Omental fat pad (tissue), 4 donors: ENCODE results near the gene SOX5. TPM values are rescaled to one million over a fixed set of nuclear protein-coding genes. Genes with fewer than 3 reads are reported as not detected.

Source experiments
- ATAC-seq: fragments of 150-250 bp; one replicate; pipeline ENCODE4 v1.9.1; 2016; ENCODE audit warnings: mild to moderate bottlenecking, moderate library complexity; ENCODE audit not compliant: low FRiP score
- DNase-seq: peaks from one replicate; pipeline ENCODE4 v3.0.0-alpha.2; 2019; ENCODE audit warnings: low spot score
- total RNA-seq, 4 donors: library from RNA; depleted of rRNA; stranded (reverse); fragments of >200 nt; gene quantifications; one replicate each; pipeline ENCODE4 v1.1.0, GENCODE V29; 2016
- TF ChIP-seq, protein P1 (sequence below), 3 donors: fragments of 450-650 bp; IDR thresholded peaks; one replicate each; pipeline ENCODE4 v1.5.1; 2016 to 2017; ENCODE audit warnings: antibody characterized with exemption in 3 of 3, mild to moderate bottlenecking in 3 of 3, moderate library complexity in 2 of 3

Gene SOX5
- 10 to 100 TPM; 22.1 to 67.6 (median 34.6) TPM for total RNA-seq

DNA sequence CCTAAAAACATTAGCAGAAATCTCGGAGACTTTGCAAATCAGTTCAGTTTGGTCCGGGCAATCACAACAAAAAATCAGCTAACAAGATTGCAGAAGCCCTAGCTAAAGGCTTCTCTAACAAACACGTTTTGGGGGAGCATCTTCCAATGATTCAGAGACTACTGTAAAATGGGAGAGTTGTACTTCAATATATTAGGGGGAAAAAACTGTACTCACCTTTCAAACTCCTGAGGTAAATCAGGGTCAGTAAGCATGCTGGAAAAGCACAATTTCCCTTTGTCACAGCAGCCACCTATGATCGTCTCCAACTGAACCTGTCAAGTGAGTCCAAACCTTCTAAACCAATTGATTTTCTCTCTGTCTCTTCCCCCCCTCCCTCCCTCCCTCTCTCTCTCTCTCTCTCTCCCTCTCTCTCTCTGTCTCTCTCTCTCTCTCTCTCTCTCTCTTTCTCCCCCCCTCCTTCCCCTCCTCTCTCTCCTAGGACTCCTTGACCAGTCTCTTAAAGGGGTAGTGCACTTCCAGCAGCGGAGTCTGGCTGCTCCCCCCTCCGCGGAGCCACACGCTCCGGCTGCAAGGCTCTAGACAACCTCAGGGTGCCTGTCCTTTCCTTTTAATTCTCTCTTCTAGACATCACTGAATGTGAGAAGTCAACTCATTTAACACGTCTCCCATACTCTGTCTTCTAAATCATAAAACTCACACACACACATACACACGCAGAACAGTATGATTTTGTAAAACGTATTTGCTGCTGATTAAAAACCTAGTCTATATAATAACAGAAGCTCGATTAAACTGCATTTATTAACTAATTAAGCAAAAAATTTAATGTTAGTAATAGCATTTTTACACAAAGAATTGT lies at the start of gene SOX5:
TSS of gene SOX5 (minus strand) at position 323 of the 862 bp plus-strand sequence. CDS start at position 254, 69 bp downstream.
- peak; percentile 70 for ATAC-seq
- TF ChIP-seq, protein P1, sequence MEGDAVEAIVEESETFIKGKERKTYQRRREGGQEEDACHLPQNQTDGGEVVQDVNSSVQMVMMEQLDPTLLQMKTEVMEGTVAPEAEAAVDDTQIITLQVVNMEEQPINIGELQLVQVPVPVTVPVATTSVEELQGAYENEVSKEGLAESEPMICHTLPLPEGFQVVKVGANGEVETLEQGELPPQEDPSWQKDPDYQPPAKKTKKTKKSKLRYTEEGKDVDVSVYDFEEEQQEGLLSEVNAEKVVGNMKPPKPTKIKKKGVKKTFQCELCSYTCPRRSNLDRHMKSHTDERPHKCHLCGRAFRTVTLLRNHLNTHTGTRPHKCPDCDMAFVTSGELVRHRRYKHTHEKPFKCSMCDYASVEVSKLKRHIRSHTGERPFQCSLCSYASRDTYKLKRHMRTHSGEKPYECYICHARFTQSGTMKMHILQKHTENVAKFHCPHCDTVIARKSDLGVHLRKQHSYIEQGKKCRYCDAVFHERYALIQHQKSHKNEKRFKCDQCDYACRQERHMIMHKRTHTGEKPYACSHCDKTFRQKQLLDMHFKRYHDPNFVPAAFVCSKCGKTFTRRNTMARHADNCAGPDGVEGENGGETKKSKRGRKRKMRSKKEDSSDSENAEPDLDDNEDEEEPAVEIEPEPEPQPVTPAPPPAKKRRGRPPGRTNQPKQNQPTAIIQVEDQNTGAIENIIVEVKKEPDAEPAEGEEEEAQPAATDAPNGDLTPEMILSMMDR (IDR thresholded peaks at IDR 0.05) = no peak
- DNase-seq = no peak

DNA sequence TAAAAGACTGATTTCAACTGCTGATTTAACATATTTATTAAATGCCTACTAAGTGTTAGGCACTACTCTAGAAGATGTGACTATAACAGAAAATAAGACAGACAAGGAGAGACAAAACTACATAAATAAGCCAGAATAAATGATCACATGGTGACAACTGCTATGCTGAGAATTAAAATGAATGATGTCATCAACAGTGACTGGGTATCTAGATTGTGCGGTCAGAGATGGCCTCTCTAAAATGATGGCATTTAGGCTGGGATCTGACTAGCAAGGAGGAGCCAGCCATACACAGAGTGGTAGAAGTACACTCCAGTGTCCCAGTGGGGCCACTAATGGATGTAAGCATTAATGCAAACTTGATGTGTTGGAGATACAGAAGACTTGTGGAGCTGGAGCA lies 37.6 kb upstream of the SOX5 start:
- no peak for DNase-seq
- ATAC-seq = no peak
- TF ChIP-seq, protein P1 (IDR thresholded peaks at IDR 0.05) = no peak

DNA sequence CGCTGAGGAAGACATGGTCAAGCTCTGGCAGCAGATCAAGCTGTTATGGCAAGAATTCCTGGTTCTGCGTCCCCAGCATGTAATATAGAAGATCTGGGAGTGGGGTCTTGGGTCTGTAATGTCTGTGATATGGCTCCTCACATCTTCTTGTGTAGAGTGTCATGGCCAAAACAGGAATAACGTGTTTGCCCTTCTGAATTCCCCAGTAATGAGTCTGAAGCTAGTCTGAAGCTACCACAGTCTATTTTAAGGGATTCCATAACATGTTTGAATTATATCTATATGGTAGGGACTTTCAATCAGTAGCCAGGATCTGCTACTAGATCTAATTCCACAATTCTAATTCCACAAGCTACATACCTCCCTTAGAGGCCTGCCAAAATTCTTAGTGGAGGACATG lies 31.4 kb upstream of the SOX5 start:
- no peak for DNase-seq
- TF ChIP-seq, protein P1 (IDR thresholded peaks at IDR 0.05) = no peak
- ATAC-seq = no peak

DNA sequence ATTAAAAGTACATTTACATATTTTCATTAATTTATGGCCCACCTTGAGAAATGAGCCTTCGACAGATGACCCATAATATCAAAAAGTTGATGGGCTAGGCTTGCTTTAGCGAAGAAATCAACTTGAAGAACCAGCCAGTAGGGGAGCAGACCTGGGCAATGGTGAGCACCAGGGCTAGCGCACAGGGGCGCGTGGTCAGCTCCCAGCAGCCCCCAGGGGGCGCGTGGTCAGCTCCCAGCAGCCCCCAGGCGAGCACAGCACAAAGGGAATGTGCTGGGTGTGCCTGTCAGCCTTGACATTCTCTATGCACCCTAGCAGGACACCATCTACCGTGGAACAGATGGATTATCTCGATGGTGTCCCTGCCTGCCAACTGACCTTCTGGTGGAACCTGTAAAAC lies 15.3 kb upstream of the SOX5 start:
- no peak for ATAC-seq
- TF ChIP-seq, protein P1 (IDR thresholded peaks at IDR 0.05) = no peak
- DNase-seq = no peak

DNA sequence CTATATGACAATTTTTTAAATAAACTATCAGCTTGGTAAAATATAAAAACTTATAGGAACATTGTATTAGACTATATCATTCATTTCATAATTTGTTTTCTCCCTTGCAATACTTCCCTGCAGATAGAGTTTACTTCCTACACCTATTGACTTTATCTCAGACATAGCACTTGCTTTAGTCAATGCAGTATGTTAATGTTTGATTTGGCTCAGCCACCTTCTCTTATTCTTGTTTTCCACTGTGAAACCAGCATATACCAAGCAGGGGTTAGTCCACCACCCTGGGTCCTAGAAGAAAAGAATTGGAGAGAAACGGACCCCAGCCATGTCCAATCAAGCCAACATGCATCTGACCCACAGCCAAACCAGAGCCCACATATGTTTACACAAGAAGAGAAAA lies 10.4 kb upstream of the SOX5 start:
- DNase-seq (no peak), ATAC-seq (no peak)
- TF ChIP-seq, protein P1 (IDR thresholded peaks at IDR 0.05) = no peak

DNA sequence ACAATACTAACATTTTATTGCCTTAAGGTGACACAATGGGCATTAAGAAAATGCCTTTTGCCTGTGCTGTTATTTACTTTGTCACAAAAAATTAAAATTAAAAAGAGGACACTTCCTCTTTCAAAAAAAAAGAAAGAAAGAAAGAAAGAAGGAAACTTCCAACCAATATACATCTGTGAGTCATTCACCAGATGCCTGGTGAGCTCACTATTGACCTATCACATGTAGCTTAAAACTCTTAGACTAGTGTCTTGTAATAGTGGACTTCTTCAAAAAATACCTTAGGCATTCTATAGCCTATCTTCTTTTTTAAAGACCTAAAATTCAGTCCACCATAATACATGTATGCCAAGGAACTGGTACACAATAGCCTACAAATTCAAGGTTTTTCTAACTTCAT lies 4.9 kb upstream of the SOX5 start:
- DNase-seq (no peak), ATAC-seq (no peak)
- TF ChIP-seq, protein P1 (IDR thresholded peaks at IDR 0.05) = no peak

DNA sequence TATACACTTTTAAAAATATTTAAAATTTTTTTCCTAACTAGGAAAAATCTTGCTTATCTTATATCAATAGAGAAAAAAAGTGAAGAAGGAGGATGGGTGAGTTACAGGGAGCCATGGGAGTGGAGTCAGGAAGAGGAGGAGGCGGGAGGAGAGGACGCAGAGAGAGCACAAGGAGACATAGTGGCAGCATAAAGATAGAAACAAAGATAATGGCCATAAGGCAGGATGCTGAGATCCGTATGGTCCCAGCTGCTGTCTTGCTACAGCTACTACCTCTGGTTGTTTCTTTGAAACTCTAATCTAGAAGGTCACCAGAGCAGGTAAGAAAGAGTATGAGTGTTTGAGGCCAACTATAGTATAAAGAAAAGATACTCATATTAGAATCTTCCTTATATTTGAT lies 2.6 kb upstream of the SOX5 start:
- ATAC-seq = no peak
- TF ChIP-seq, protein P1 (IDR thresholded peaks at IDR 0.05) = no peak
- DNase-seq = no peak
